Measurements from ENCODE around the gene AASDH.

Gene AASDH

DNA sequence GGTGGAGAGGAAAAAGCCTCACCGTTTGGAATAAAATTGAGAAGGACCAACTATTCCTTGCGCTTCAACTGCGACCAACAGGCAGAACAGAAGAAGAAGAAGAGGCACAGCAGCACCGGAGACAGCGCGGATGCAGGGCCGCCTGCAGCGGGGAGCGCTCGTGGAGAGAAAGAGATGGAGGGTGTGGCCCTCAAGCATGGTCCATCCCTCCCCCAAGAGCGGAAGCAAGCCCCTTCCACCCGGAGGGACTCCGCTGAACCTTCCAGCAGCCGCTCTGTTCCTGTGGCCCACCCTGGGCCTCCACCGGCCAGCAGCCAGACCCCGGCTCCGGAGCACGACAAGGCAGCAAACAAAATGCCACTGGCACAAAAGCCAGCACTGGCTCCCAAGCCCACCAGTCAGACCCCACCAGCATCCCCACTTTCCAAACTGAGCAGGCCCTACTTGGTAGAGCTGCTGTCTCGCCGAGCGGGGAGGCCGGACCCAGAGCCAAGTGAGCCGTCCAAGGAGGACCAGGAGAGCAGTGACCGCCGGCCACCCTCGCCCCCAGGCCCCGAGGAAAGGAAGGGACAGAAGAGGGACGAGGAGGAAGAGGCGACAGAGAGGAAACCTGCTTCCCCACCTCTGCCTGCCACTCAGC is 71.2 kb downstream of the AASDH start:
- H3K4me3 ChIP-seq (ENCODE audit: low read depth, low read length): no peak overlapping the region
- TF ChIP-seq, protein P1, sequence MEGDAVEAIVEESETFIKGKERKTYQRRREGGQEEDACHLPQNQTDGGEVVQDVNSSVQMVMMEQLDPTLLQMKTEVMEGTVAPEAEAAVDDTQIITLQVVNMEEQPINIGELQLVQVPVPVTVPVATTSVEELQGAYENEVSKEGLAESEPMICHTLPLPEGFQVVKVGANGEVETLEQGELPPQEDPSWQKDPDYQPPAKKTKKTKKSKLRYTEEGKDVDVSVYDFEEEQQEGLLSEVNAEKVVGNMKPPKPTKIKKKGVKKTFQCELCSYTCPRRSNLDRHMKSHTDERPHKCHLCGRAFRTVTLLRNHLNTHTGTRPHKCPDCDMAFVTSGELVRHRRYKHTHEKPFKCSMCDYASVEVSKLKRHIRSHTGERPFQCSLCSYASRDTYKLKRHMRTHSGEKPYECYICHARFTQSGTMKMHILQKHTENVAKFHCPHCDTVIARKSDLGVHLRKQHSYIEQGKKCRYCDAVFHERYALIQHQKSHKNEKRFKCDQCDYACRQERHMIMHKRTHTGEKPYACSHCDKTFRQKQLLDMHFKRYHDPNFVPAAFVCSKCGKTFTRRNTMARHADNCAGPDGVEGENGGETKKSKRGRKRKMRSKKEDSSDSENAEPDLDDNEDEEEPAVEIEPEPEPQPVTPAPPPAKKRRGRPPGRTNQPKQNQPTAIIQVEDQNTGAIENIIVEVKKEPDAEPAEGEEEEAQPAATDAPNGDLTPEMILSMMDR (IDR thresholded peaks at IDR 0.05; ENCODE audit: low read depth, low read length): no peak

DNA sequence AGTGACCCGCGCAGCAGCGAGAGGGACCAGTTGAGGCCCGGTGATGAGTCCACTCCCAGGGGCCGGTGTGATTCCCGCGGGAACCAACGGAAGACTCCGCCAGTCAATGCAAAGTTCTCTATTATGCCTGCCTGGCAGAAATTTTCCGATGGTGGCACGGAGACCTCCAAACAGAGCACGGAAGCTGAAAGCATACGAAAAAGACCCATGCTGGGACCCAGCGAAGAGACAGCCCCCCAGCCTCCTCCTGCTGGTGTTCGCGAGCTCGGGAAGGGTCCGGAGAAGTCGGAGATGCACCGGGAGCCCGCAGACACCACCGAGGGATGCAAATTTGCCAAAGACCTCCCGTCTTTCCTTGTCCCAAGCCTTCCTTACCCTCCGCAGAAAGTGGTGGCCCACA is 71.7 kb downstream of the AASDH start:
- TF ChIP-seq, protein P1 (IDR thresholded peaks at IDR 0.05; ENCODE audit: low read depth, low read length): no peak
- no peak overlapping the region for H3K4me3 ChIP-seq (ENCODE audit: low read depth, low read length)

DNA sequence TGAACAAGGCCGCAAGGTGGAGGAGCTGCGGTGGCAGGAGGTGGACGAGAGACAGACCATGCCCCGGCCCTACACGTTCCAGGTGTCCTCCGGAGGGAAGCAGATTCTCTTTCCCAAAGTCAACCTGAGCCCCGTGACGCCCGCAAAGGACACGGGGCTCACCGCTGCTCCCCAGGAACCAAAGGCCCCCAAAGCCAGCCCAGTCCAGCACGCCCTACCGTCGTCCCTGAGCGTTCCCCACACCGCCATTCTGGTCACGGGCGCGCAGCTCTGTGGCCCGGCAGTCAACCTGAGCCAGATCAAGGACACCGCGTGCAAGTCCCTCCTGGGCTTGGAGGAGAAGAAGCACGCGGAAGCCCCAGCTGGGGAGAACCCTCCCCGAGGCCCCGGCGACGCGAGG is 72.2 kb downstream of the AASDH start:
- no peak overlapping the region for H3K4me3 ChIP-seq (ENCODE audit: low read depth, low read length)
- TF ChIP-seq, protein P1 (IDR thresholded peaks at IDR 0.05; ENCODE audit: low read depth, low read length): no peak

DNA sequence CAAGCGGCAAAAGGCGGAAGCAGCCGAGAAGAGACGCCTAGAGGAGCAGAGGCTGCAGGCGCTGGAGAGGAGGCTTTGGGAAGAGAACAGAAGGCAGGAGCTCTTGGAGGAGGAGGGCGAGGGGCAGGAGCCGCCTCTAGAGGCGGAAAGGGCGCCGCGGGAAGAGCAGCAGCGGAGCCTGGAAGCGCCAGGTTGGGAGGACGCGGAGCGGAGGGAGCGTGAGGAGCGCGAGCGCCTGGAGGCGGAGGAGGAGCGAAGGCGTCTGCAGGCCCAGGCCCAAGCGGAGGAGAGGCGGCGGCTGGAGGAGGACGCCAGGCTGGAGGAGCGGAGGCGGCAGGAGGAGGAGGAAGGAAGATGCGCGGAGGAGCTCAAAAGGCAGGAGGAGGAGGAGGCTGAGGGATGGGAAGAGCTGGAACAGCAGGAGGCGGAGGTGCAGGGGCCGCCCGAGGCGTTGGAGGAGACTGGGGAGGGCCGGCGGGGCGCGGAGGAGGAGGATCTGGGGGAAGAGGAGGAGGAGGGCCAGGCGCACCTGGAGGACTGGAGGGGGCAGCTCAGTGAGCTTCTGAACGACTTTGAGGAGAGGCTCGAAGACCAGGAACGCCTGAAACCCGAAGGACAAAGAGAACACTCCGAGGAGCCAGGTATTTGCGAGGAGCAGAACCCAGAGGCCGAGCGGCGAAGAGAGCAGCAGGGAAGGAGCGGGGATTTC is 72.9 kb downstream of the AASDH start:
- TF ChIP-seq, protein P1 (IDR thresholded peaks at IDR 0.05; ENCODE audit: low read depth, low read length): no peak
- H3K4me3 ChIP-seq (ENCODE audit: low read depth, low read length): no peak overlapping the region

DNA sequence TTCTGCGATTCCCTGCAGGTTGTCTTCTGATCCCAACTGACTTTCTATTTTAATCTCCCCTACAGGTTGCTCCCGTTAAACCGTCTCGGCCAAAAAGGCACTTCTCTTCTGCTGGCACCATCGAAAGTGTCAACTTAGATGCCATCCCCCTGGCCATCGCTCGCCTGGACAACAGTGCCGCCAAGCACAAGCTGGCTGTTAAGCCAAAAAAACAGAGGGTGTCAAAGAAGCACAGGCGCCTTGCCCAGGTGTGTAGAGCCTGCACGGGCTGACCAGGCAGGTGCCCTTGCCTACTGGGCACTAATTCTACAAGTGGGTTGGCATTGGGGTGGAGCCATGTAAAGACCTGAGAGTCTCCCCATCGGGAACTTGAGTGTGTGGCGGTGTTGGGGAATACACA is 74.2 kb downstream of the AASDH start:
- TF ChIP-seq, protein P1 (IDR thresholded peaks at IDR 0.05; ENCODE audit: low read depth, low read length): no peak
- no peak overlapping the region for H3K4me3 ChIP-seq (ENCODE audit: low read depth, low read length)

DNA sequence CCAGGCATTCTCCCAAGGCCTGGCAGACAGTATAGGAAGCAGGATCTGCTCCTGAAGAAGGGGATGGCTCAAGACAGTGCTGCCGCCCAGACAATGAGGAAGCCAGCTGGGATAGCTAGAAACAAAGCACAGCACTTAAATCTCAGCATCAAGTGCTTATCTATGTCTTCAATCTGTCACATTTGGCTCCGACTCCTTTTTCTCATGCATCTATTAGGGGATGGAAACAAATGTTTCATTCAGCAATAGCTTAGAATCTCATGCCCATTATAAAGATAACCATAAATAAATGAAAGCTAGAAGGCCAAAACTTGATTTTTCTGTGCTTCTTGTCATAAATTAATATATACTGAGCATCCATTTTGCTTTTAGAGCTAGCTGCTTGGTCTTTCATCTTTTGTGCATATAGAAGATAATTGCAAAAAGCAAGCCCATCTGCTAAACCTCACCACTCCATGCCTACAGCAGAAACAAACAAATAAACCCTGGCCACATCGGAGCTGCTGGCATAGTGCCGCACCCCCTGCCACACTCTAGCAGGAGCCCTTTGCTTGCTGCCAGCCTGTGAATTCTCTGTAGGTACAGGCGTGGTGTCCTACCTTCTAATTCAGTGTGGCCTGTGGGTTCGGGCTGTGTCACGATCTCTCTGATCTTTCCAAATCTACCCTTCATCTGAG is 75.9 kb downstream of the AASDH start:
- TF ChIP-seq, protein P1 (IDR thresholded peaks at IDR 0.05; ENCODE audit: low read depth, low read length): no peak
- H3K4me3 ChIP-seq (ENCODE audit: low read depth, low read length): no peak overlapping the region

Measured in WI38 (cell line).